Muscle of leg (tissue), 11 donors: ENCODE results near the gene DHX16. TPM values are rescaled to one million over a fixed set of nuclear protein-coding genes. Genes with fewer than 3 reads are reported as not detected.

Experiments used
- DNase-seq: peaks from one replicate; pipeline ENCODE4 v3.0.0; 2013
- H3K27ac ChIP-seq: one replicate; pipeline ENCODE4 v1.5.1; 2013; ENCODE audit warnings: mild to moderate bottlenecking, low read length, control low read depth
- H3K27me3 ChIP-seq: one replicate; pipeline ENCODE4 v1.6.1; 2013; ENCODE audit warnings: low read length; ENCODE audit not compliant: control insufficient read depth, insufficient read depth
- H3K36me3 ChIP-seq: one replicate; pipeline ENCODE4 v1.6.1; 2013; ENCODE audit warnings: low read length; ENCODE audit not compliant: control insufficient read depth, insufficient read depth
- H3K4me1 ChIP-seq: one replicate; pipeline ENCODE4 v1.6.1; 2013; ENCODE audit warnings: low read length; ENCODE audit not compliant: control insufficient read depth, insufficient read depth
- H3K4me3 ChIP-seq: one replicate; pipeline ENCODE4 v1.5.1; 2013; ENCODE audit warnings: low read length, control low read depth
- H3K9me3 ChIP-seq: replicated peaks from 2 replicates; pipeline ENCODE4 v1.6.1; 2013; ENCODE audit warnings: low read depth, low read length; ENCODE audit not compliant: control insufficient read depth
- WGBS: methylation state at CpG from one replicate; pipeline ENCODE4 v1.1.5; 2013; ENCODE audit warnings: missing lambda C conversion rate; ENCODE audit not compliant: insufficient coverage; 5-methylcytosine and 5-hydroxymethylcytosine counted together
- polyA plus RNA-seq, 8 donors: library from polyadenylated mRNA; unstranded; fragments of 120-200 nt; gene quantifications; one replicate each; pipeline versions ENCODE4 v1.2.1 to v1.2.3, GENCODE V29; 2013; ENCODE audit warnings: inconsistent platforms in 1 of 8, low replicate concordance in 1 of 8; ENCODE audit not compliant: insufficient read length in 8 of 8, insufficient read depth in 1 of 8
- total RNA-seq: library from RNA; stranded (reverse); fragments of 120-200 nt; gene quantifications from one replicate; pipeline ENCODE4 v1.2.4, GENCODE V29; 2013

Gene DHX16
- total and polyA plus RNA-seq, 9 donors: 18.6 to 29.1 (median 24.4) TPM

GRCh38 chr6:30635834-30636233 is 37.0 kb downstream of the DHX16 start:
- no peaks in the 10 kb centered on the region for H3K9me3 ChIP-seq
- WGBS: 97% methylated on average over 3 of the region's 3 CpGs
- no peak overlapping the region for H3K27ac ChIP-seq
- no peaks in the 10 kb centered on the region for H3K4me1 ChIP-seq
- no peaks in the 10 kb centered on the region for H3K27me3 ChIP-seq
- no peak for DNase-seq
- peaks cover 56% of the 10 kb centered on the region for H3K36me3 ChIP-seq
- H3K4me3 ChIP-seq: no peak overlapping the region

GRCh38 chr6:30626484-30627366 is 46.1 kb downstream of the DHX16 start, which contains the start of gene ATAT1:
ATAT1 (plus strand) TSS chr6:30626874.
- peak within 1 kb of the TSS; percentile 95 for H3K27ac ChIP-seq
- peak within 1 kb of the TSS; percentile 76 for H3K4me3 ChIP-seq
- DNase-seq: peak; percentile 93
- no peaks in the 10 kb centered on the region for H3K9me3 ChIP-seq
- peaks cover 16% of the 10 kb centered on the region for H3K4me1 ChIP-seq
- 2% methylated on average over 25 of the region's 36 CpGs for WGBS
- H3K36me3 ChIP-seq: peaks cover 75% of the 10 kb centered on the region
- H3K27me3 ChIP-seq: no peaks in the 10 kb centered on the region

GRCh38 chr6:30625511-30625910 is 47.3 kb downstream of the DHX16 start:
- Histone ChIP-seq H3K27me3 (no peaks in the 10 kb centered on the region), H3K4me3 (no peak overlapping the region), H3K36me3 (peaks cover 74% of the 10 kb centered on the region), H3K9me3 (no peaks in the 10 kb centered on the region), H3K27ac (peak overlapping the region; percentile 95), H3K4me1 (peaks cover 16% of the 10 kb centered on the region)
- WGBS: 100% methylated on average over 4 of the region's 8 CpGs
- no peak for DNase-seq

GRCh38 chr6:30619561-30619960 is 53.2 kb downstream of the DHX16 start:
- Histone ChIP-seq H3K9me3 (no peaks in the 10 kb centered on the region), H3K27ac (no peak overlapping the region), H3K4me3 (no peak overlapping the region), H3K4me1 (peaks cover 6% of the 10 kb centered on the region), H3K27me3 (no peaks in the 10 kb centered on the region), H3K36me3 (peaks cover 55% of the 10 kb centered on the region)
- DNase-seq: no peak
- WGBS: no CpG with 5 or more reads among the region's 11 CpGs

GRCh38 chr6:30618270-30618797 is 54.5 kb downstream of the DHX16 start:
- peaks cover 48% of the 10 kb centered on the region for H3K36me3 ChIP-seq
- no peaks in the 10 kb centered on the region for H3K9me3 ChIP-seq
- 0% methylated on average over 3 of the region's 8 CpGs for WGBS
- H3K27me3 ChIP-seq: no peaks in the 10 kb centered on the region
- peak overlapping the region; percentile 81 for H3K4me3 ChIP-seq
- peak overlapping the region; percentile 93 for H3K27ac ChIP-seq
- H3K4me1 ChIP-seq: peaks cover 18% of the 10 kb centered on the region
- DNase-seq: no peak

GRCh38 chr6:30617565-30618269 is 55.1 kb downstream of the DHX16 start, which contains the start of gene MRPS18B:
MRPS18B (plus strand) TSS chr6:30617840; CDS start chr6:30617866, 26 bp downstream.
- under 1% methylated on average over 27 of the region's 34 CpGs for WGBS
- H3K4me3 ChIP-seq: peak within 1 kb of the TSS; percentile 98
- H3K9me3 ChIP-seq: no peaks in the 10 kb centered on the region
- H3K4me1 ChIP-seq: peaks cover 20% of the 10 kb centered on the region
- no peaks in the 10 kb centered on the region for H3K27me3 ChIP-seq
- H3K36me3 ChIP-seq: peaks cover 46% of the 10 kb centered on the region
- DNase-seq: peak; percentile 100
- H3K27ac ChIP-seq: peak within 1 kb of the TSS; percentile 100

GRCh38 chr6:30616811-30617564 is 55.8 kb downstream of the DHX16 start, which contains the start of gene PPP1R10:
PPP1R10 (minus strand) TSS chr6:30617243; CDS start chr6:30609944, 7,299 bp downstream.
- WGBS: 0% methylated on average over 35 of the region's 40 CpGs
- Histone ChIP-seq H3K27ac (peak within 1 kb of the TSS; percentile 100), H3K4me3 (peak within 1 kb of the TSS; percentile 98), H3K4me1 (peaks cover 22% of the 10 kb centered on the region), H3K36me3 (peaks cover 40% of the 10 kb centered on the region), H3K9me3 (no peaks in the 10 kb centered on the region), H3K27me3 (no peaks in the 10 kb centered on the region)
- peak; percentile 100 for DNase-seq

GRCh38 chr6:30615958-30616810 is 56.6 kb downstream of the DHX16 start:
- Histone ChIP-seq H3K27me3 (no peaks in the 10 kb centered on the region), H3K4me3 (peak overlapping the region; percentile 98), H3K9me3 (no peaks in the 10 kb centered on the region), H3K27ac (peak overlapping the region; percentile 100), H3K36me3 (peaks cover 37% of the 10 kb centered on the region), H3K4me1 (peaks cover 22% of the 10 kb centered on the region)
- peak; percentile 86 for DNase-seq
- WGBS: 0% methylated on average over 3 of the region's 10 CpGs
